Right kidney (tissue), 1 donor: ENCODE data around the gene FANCG.

Experiments
- DNase-seq: peaks from one replicate; pipeline ENCODE4 v3.0.0-alpha.2; 2016

The FANCG gene

GRCh38 chr9:35060548-35061207 lies 19.1 kb downstream of the FANCG start:
- DNase-seq = no peak

- no peak for DNase-seq
These were observed 20.3 kb downstream of the FANCG start for GRCh38 chr9:35059438-35059837.

GRCh38 chr9:35057271-35057620 lies 22.5 kb downstream of the FANCG start:
- DNase-seq = no peak

- DNase-seq = no peak
These were observed 23.0 kb downstream of the FANCG start for GRCh38 chr9:35056571-35057270.

- no peak for DNase-seq
These were observed 24.7 kb downstream of the FANCG start for GRCh38 chr9:35054871-35055644.

GRCh38 chr9:35054185-35054835 lies 25.4 kb downstream of the FANCG start:
- DNase-seq = no peak

- DNase-seq = no peak
These were observed 28.4 kb downstream of the FANCG start for GRCh38 chr9:35051069-35051967.

- DNase-seq = no peak
These were observed 31.2 kb downstream of the FANCG start for GRCh38 chr9:35048511-35048910.

- DNase-seq = no peak
These were observed 35.7 kb downstream of the FANCG start for GRCh38 chr9:35044071-35044470.

GRCh38 chr9:35042891-35043545 lies 36.7 kb downstream of the FANCG start:
- DNase-seq = no peak

GRCh38 chr9:35042081-35042604 lies 37.6 kb downstream of the FANCG start:
- no peak for DNase-seq

GRCh38 chr9:35035851-35036701 lies 43.7 kb downstream of the FANCG start:
- DNase-seq = peak; percentile 42

- no peak for DNase-seq
These were observed 46.6 kb downstream of the FANCG start for GRCh38 chr9:35033101-35033500.

- no peak for DNase-seq
These were observed 49.9 kb downstream of the FANCG start for GRCh38 chr9:35029852-35030251.

GRCh38 chr9:35029241-35029640 lies 50.5 kb downstream of the FANCG start:
- no peak for DNase-seq

GRCh38 chr9:35028341-35028740 lies 51.4 kb downstream of the FANCG start:
- no peak for DNase-seq

- no peak for DNase-seq
These were observed 51.9 kb downstream of the FANCG start for GRCh38 chr9:35027860-35028259.

GRCh38 chr9:35027374-35027773 lies 52.4 kb downstream of the FANCG start:
- DNase-seq = no peak

GRCh38 chr9:35026671-35027070 lies 53.1 kb downstream of the FANCG start:
- DNase-seq = no peak
